Retinal pigment epithelial cell (primary cell): Measurements from ENCODE around the gene OR2V1.

ENCODE experiments used
- DNase-seq: peaks from one replicate; pipeline ENCODE4 v3.0.0-alpha.2; 2010; ENCODE audit warnings: low read depth
- H3K4me3 ChIP-seq: 2 replicates; pipeline ENCODE4 v1.5.1; 2011; ENCODE audit warnings: mild to moderate bottlenecking, low read length, control low read depth, moderate library complexity
- TF ChIP-seq, protein P1 (sequence below): conservative IDR thresholded peaks from 2 replicates; pipeline ENCODE4 v1.5.1; 2011; ENCODE audit warnings: low read depth, low read length, control low read depth, inconsistent platforms

The OR2V1 gene

DNA sequence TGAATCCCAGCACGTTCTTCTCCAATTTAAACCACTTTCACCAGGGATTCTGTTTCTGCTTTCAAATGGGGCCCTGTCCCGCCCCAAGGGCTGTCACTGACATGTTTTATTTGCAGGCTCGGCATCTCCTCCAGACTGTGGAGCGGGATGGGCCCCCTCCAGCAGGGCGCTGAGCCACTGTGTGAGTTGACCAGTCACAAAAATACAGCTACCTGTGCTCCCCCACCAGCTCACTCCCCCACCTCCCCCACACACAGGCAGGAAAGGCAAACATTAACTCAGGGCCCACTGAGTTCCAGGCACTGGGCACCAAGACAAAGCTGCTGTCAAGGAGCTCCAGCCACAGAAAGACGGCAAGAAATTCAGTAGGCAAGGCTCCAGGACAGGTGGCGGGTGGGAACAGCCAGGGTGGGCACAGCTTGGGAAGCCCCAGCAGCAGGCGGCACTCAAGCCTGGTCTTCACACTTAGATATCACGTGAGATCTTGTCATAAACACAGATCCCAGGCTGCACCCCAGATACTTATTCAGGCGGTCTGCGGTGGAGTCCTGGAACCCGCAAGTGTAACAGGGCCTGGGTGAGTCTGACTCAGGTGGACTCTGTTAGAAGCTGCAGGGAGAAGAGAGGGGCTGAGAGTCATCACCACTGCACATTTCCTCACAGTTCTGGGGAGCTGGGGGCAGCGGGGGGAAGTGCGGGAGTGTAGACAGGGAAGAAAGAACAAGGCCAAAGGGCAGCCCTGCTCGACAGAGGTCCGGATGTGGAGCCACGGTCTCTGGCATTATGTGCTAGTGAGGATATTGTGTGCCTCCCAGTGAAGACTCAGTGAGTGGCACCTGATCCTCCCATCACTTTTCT, 44.7 kb downstream of the OR2V1 start:
- TF ChIP-seq, protein P1, sequence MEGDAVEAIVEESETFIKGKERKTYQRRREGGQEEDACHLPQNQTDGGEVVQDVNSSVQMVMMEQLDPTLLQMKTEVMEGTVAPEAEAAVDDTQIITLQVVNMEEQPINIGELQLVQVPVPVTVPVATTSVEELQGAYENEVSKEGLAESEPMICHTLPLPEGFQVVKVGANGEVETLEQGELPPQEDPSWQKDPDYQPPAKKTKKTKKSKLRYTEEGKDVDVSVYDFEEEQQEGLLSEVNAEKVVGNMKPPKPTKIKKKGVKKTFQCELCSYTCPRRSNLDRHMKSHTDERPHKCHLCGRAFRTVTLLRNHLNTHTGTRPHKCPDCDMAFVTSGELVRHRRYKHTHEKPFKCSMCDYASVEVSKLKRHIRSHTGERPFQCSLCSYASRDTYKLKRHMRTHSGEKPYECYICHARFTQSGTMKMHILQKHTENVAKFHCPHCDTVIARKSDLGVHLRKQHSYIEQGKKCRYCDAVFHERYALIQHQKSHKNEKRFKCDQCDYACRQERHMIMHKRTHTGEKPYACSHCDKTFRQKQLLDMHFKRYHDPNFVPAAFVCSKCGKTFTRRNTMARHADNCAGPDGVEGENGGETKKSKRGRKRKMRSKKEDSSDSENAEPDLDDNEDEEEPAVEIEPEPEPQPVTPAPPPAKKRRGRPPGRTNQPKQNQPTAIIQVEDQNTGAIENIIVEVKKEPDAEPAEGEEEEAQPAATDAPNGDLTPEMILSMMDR, result no peak
- DNase-seq, result no peak
- no peak overlapping the region for H3K4me3 ChIP-seq

DNA sequence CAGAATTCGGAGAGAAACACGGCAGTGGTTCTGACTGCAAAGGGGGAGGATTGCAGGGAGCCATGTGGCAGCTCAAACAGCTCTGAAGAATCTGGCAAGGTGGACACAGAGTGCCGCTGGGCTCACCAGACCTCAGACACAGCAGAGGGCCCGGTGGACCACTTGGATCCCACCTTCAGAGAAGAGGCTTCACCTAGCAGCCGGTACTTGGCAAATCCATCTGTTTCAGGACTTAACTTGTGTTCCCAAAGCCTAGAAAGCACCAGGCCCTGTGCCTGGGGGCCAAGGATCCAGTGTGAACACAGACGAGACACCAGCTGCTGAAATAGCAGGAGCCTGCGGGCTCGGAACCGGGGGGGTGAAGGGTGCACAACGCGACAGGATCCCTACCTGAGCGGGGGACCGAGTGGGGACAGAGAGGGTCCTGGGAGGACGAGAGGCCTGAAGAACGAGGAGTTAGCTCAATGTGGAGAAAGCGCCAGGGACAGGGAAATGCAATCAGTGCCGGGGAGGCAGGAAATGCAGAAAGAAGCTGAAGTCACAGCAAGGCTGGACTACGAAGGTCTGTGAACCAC, 46.3 kb downstream of the OR2V1 start:
- TF ChIP-seq, protein P1, result no peak
- DNase-seq, result no peak
- H3K4me3 ChIP-seq, result no peak overlapping the region

DNA sequence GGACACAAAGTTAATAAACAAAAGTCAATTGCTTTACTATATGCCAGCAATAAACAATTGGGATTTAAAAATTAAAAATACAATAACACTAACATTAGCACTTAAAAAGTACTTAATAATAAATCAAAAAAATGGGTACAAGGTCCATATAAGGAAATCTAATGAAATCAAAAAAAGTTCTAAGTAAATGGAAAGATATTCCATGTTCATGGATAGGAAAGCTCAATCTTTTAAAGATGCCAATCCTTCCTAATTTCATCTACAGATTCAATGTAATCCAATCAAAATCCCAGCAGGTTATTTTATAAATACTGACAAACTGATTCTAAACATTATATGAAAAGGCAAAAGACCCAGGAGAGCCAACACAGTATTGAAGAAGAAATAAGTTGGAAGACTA, 49.0 kb downstream of the OR2V1 start:
- DNase-seq, result no peak
- H3K4me3 ChIP-seq, result no peak overlapping the region
- TF ChIP-seq, protein P1, result no peak

DNA sequence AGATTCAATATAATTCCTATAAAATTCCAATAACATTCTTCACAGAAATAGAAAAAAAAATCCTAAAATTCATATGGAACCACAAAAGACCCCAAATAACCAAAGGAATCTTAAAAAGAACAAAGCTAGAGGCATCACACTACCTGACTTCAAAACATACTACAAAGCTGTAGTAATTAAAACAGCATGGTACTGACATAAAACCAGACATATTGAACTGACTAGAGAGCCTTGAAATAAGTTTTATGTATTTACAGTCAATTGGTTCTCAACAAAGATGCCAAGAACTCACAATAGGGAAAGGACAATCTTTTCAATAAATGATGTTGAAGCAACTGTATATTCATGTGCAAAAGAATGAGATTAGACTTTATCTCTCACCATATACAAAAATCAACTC, 54.0 kb downstream of the OR2V1 start:
- TF ChIP-seq, protein P1, result no peak
- no peak overlapping the region for H3K4me3 ChIP-seq
- DNase-seq, result no peak
